ENCODE results near the gene DCLRE1B. TPM values are rescaled to one million over a fixed set of nuclear protein-coding genes. Genes with fewer than 3 reads are reported as not detected.
A peak's percentile ranks its signal among the peaks of the same experiment; 100 is the strongest.

The DCLRE1B gene
- total and polyA plus RNA-seq, 9 of the 15 experiments (the other 6 are each of a cell fraction or from before 2014, with no cell fraction given) = 10.6 to 28.8 (median 17.2) TPM

DNA sequence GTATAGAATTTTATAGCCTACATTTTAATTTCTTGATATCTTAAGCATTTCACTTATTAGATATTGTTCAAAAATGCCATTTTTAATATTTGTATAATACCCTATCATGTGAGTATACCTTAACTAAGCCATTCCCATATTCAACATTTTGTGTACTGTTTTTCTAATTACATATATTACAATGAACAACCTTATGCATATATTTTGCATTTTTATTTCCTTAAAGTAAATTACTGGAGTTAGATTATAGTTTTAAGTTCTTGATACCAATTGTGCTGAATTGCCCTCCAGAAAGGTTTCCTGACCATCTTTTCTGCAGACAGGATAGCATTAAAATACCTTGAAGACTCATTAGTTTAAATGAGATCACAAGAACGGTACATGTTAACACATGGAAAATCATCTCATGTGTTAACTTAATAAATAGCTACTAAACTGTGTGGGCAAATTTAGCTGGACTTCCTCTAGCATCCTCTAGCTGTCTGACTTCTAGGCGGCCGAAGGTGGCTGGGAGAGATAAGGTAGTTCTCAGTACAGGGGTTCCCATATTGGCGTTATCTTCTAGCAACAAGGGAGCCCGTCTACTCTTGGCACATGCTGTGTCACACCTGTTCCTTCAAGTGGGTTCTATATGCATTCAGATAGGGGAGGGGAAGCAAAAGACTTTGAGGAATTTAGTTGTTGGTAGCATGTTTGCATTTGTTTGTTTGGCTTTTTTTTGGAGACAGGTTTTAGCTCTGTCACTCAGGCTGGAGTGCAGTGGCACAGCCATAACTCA lies 8.9 kb downstream of the DCLRE1B start (continued):
- TF ChIP-seq, protein P1, sequence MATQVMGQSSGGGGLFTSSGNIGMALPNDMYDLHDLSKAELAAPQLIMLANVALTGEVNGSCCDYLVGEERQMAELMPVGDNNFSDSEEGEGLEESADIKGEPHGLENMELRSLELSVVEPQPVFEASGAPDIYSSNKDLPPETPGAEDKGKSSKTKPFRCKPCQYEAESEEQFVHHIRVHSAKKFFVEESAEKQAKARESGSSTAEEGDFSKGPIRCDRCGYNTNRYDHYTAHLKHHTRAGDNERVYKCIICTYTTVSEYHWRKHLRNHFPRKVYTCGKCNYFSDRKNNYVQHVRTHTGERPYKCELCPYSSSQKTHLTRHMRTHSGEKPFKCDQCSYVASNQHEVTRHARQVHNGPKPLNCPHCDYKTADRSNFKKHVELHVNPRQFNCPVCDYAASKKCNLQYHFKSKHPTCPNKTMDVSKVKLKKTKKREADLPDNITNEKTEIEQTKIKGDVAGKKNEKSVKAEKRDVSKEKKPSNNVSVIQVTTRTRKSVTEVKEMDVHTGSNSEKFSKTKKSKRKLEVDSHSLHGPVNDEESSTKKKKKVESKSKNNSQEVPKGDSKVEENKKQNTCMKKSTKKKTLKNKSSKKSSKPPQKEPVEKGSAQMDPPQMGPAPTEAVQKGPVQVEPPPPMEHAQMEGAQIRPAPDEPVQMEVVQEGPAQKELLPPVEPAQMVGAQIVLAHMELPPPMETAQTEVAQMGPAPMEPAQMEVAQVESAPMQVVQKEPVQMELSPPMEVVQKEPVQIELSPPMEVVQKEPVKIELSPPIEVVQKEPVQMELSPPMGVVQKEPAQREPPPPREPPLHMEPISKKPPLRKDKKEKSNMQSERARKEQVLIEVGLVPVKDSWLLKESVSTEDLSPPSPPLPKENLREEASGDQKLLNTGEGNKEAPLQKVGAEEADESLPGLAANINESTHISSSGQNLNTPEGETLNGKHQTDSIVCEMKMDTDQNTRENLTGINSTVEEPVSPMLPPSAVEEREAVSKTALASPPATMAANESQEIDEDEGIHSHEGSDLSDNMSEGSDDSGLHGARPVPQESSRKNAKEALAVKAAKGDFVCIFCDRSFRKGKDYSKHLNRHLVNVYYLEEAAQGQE (IDR thresholded peaks at IDR 0.05; ENCODE audit: borderline replicate concordance) = peak; percentile 32; the same call in 1 of the 2 replicates
- TF ChIP-seq, protein P1 (CRISPR knock-in tag; IDR thresholded peaks at IDR 0.05; ENCODE audit: low read depth) = no peak
- TF ChIP-seq CBX5 (IDR thresholded peaks at IDR 0.05; ENCODE audit: borderline replicate concordance, low read depth) = no peak
- peak; percentile 22 for TF ChIP-seq RBBP5 (IDR thresholded peaks at IDR 0.05; ENCODE audit: borderline replicate concordance, insufficient read depth, low read length, poor library complexity, severe bottlenecking)
- TF ChIP-seq ZNF696 (CRISPR knock-in tag; conservative IDR thresholded peaks at IDR 0.05) = no peak
- no peak for TF ChIP-seq ZNF140 (CRISPR knock-in tag; IDR thresholded peaks at IDR 0.05)
- peak; percentile 95 for TF ChIP-seq ZNF175 (CRISPR knock-in tag; IDR thresholded peaks at IDR 0.05; ENCODE audit: low read depth)
- TF ChIP-seq ZNF699 (CRISPR knock-in tag; IDR thresholded peaks at IDR 0.05; ENCODE audit: insufficient replicate concordance) = no peak
- TF ChIP-seq JUN (IDR thresholded peaks at IDR 0.05; ENCODE audit: borderline replicate concordance, low read depth, low read length) = no peak; the same call in 1 of the 2 replicates
- no peak for TF ChIP-seq JUN (CRISPR knock-in tag; IDR thresholded peaks at IDR 0.05; ENCODE audit: borderline replicate concordance)
- TF ChIP-seq, protein P2, sequence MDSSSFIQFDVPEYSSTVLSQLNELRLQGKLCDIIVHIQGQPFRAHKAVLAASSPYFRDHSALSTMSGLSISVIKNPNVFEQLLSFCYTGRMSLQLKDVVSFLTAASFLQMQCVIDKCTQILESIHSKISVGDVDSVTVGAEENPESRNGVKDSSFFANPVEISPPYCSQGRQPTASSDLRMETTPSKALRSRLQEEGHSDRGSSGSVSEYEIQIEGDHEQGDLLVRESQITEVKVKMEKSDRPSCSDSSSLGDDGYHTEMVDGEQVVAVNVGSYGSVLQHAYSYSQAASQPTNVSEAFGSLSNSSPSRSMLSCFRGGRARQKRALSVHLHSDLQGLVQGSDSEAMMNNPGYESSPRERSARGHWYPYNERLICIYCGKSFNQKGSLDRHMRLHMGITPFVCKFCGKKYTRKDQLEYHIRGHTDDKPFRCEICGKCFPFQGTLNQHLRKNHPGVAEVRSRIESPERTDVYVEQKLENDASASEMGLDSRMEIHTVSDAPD (CRISPR knock-in tag; IDR thresholded peaks at IDR 0.05) = no peak
- no peak for TF ChIP-seq ZNF3 (CRISPR knock-in tag; IDR thresholded peaks at IDR 0.05)
- peak; percentile 74; the same call in 1 of the 2 replicates for TF ChIP-seq MBD2 (IDR thresholded peaks at IDR 0.05; ENCODE audit: borderline replicate concordance, low read depth)
- TF ChIP-seq NUFIP1 (IDR thresholded peaks at IDR 0.05; ENCODE audit: partially characterized antibody) = peak; percentile 76
- TF ChIP-seq SMC3 (conservative IDR thresholded peaks at IDR 0.05; ENCODE audit: insufficient read depth, low read depth, low read length) = 0 out of 2 replicates have a peak, but pooled peaks have one; percentile 22
- TF ChIP-seq, protein P3, sequence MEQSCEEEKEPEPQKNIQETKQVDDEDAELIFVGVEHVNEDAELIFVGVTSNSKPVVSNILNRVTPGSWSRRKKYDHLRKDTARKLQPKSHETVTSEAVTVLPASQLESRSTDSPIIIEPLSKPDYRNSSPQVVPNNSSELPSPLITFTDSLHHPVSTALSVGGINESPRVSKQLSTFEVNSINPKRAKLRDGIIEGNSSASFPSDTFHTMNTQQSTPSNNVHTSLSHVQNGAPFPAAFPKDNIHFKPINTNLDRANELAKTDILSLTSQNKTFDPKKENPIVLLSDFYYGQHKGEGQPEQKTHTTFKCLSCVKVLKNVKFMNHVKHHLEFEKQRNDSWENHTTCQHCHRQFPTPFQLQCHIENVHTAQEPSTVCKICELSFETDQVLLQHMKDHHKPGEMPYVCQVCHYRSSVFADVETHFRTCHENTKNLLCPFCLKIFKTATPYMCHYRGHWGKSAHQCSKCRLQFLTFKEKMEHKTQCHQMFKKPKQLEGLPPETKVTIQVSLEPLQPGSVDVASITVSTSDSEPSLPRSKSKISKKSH (CRISPR knock-in tag; IDR thresholded peaks at IDR 0.05) = no peak
- no peak for TF ChIP-seq CBFB (CRISPR knock-in tag; IDR thresholded peaks at IDR 0.05)

All from K562 (cell line).